ENCODE data around the gene TEX12. TPM values are rescaled to one million over a fixed set of nuclear protein-coding genes. Genes with fewer than 3 reads are reported as not detected.

TEX12 gene
- total and polyA plus RNA-seq, 2 of the 8 experiments (the other 6 are each of a cell fraction or from before 2014, with no cell fraction given): not detected

- Histone ChIP-seq H2BK120ac (replicated peaks; ENCODE audit: low read depth, low read length) (no peak overlapping the region), H2BK12ac (ENCODE audit: low read depth, low read length) (no peak overlapping the region), H3K4ac (replicated peaks; ENCODE audit: insufficient read length, low read depth, low read length) (no peak overlapping the region), H3K9me3 (ENCODE audit: insufficient read depth in 2 of 2, low read depth in 1 of 2, low read length in 1 of 2) (peaks cover 0 to 4% of the 10 kb centered on the region in 2 experiments; a peak in 1 of 4 replicates), H2AFZ (ENCODE audit: low read length) (no peak overlapping the region), H4K8ac (ENCODE audit: extremely low read depth, insufficient read depth, low read length) (no peak overlapping the region), H3K4me3 (ENCODE audit: extremely low read depth in 1 of 4, insufficient read depth in 2 of 4, low read depth in 3 of 4, low read length in 4 of 4) (no peak overlapping the region), H4K5ac (ENCODE audit: insufficient read length, low read depth, low read length) (no peak overlapping the region), H2BK5ac (ENCODE audit: low read depth, low read length) (no peak overlapping the region), H3K23ac (ENCODE audit: insufficient read length) (no peak overlapping the region), H3K4me1 (replicated peaks in 1 of 4; ENCODE audit: control insufficient read depth in 3 of 4, insufficient read depth in 4 of 4, low read length in 3 of 4) (no peaks in the 10 kb centered on the region), H3K27ac (ENCODE audit: low read depth, low read length) (no peak overlapping the region), H4K91ac (replicated peaks; ENCODE audit: insufficient read length, low read length) (no peak overlapping the region), H2BK20ac (ENCODE audit: low read length) (no peak overlapping the region), H3K27me3 (replicated peaks in 1 of 4; ENCODE audit: control insufficient read depth in 3 of 4, extremely low read depth in 1 of 4, insufficient read depth in 3 of 4, low read length in 3 of 4) (no peaks in the 10 kb centered on the region), H3K56ac (replicated peaks; ENCODE audit: insufficient read length, low read depth, low read length) (no peak overlapping the region), H3K36me3 (ENCODE audit: control insufficient read depth in 2 of 4, insufficient read depth in 4 of 4, low read length in 3 of 4) (peaks cover 0 to 3% (median 0%) of the 10 kb centered on the region in 4 experiments; a peak in 1 of 8 replicates), H3K79me2 (ENCODE audit: control insufficient read depth in 1 of 2, insufficient read depth in 2 of 2, low read length in 2 of 2) (no peaks in the 10 kb centered on the region), H2BK15ac (ENCODE audit: low read length) (no peak overlapping the region), H3K23me2 (ENCODE audit: low read depth, low read length) (no peaks in the 10 kb centered on the region; the same call in 1 of the 2 replicates), H2AK5ac (ENCODE audit: low read depth, low read length) (no peak overlapping the region), H4K20me1 (replicated peaks in 1 of 2; ENCODE audit: control insufficient read depth in 1 of 2, insufficient read depth in 2 of 2, low read length in 2 of 2) (no peaks in the 10 kb centered on the region), H3K79me1 (ENCODE audit: low read depth, low read length) (no peaks in the 10 kb centered on the region), H3K14ac (ENCODE audit: insufficient read length) (no peak overlapping the region), H3K18ac (ENCODE audit: extremely low read depth, low read length) (no peak overlapping the region), H3K4me2 (ENCODE audit: insufficient read depth in 1 of 2, low read depth in 2 of 2, low read length in 2 of 2) (no peak overlapping the region), H3K9ac (replicated peaks in 1 of 4; ENCODE audit: extremely low read depth in 1 of 4, low read depth in 3 of 4, low read length in 3 of 4) (no peak overlapping the region)
- FAIRE-seq (no peak), DNase-seq (ENCODE audit: low read depth in 1 of 2, low spot score in 2 of 2) (no peak)
- ChIA-PET CTCF (ENCODE audit: partially characterized antibody) (no interaction called here), POLR2A (ENCODE audit: partially characterized antibody) (no interaction called here)
- TF ChIP-seq RAD21 (IDR thresholded peaks at IDR 0.05 in 1 of 2, conservative IDR thresholded peaks at IDR 0.05 in 1 of 2; ENCODE audit: low read depth in 2 of 2, low read length in 2 of 2): no peak
- no peak for TF ChIP-seq BACH1 (IDR thresholded peaks at IDR 0.05; ENCODE audit: low read length)
- WGBS, 2 experiments (ENCODE audit: extremely low coverage in 1 of 2, insufficient coverage in 1 of 2, insufficient read length in 1 of 2, insufficient replicate concordance in 2 of 2, low coverage in 1 of 2, low lambda C conversion rate in 2 of 2, missing lambda C conversion rate in 1 of 2): 86% methylated on average over 1 of the region's 1 CpG; no CpG with 5 or more reads in 1 of the 2 experiments
Measured at GRCh38 chr11:112210890-112211289, 43.7 kb downstream of the TEX12 start.
